Uterus (tissue), 4 donors: ENCODE measurements around the gene PSTPIP1. TPM values are rescaled to one million over a fixed set of nuclear protein-coding genes. Genes with fewer than 3 reads are reported as not detected.

Source experiments
- DNase-seq, 2 donors: peaks; one replicate each; pipeline ENCODE4 v3.0.0-alpha.2; 2019 to 2020
- H3K27ac ChIP-seq, 2 donors: fragments of 200-600 bp; sonication (generic); 1 replicate in 1 of 2; 2 replicates in 1 of 2; pipeline ENCODE4 v1.5.1; 2016 to 2018
- H3K27me3 ChIP-seq, 2 donors: fragments of 200-600 bp; sonication (generic); one replicate each; pipeline ENCODE4 v1.5.1; 2018 to 2019; ENCODE audit warnings: control low read depth in 1 of 2
- H3K36me3 ChIP-seq, 2 donors: fragments of 200-600 bp; sonication (generic); one replicate each; pipeline ENCODE4 v1.5.1; 2019; ENCODE audit warnings: control low read depth in 1 of 2
- H3K4me1 ChIP-seq, 2 donors: fragments of 200-600 bp; sonication (generic); one replicate each; pipeline ENCODE4 v1.5.1; 2018 to 2019; ENCODE audit warnings: control low read depth in 1 of 2
- H3K4me3 ChIP-seq, 2 donors: fragments of 200-600 bp; sonication (generic); 1 replicate in 1 of 2; 2 replicates in 1 of 2; pipeline ENCODE4 v1.5.1; 2018 to 2019; ENCODE audit warnings: mild to moderate bottlenecking in 1 of 2
- H3K9me3 ChIP-seq, 2 donors: fragments of 200-600 bp; sonication (generic); one replicate each; pipeline ENCODE4 v1.5.1; 2019; ENCODE audit warnings: control low read depth in 1 of 2
- POLR2A ChIP-seq, 2 donors: fragments of 450-650 bp; IDR thresholded peaks; one replicate each; pipeline ENCODE4 v1.6.1; 2016; ENCODE audit warnings: antibody characterized with exemption in 2 of 2, mild to moderate bottlenecking in 1 of 2, moderate library complexity in 1 of 2
- intact Hi-C: fragments of 100-400 bp; cut with DNase I; formaldehyde crosslinking; loops from one replicate; pipeline ENCODE4 v1.15.1; 2023; ENCODE audit warnings: low total_unique reads
- total RNA-seq, 4 donors: library from RNA; depleted of rRNA in 3 of 4; stranded (reverse); fragments of >200 nt in 3 of 4; gene quantifications; one replicate each; pipeline versions ENCODE4 v1.1.0 to v1.2.4, GENCODE V29; 2014 to 2023
- TF ChIP-seq, protein P1 (sequence below), 4 experiments: fragments of 200-600 bp in 2 of 4; fragments of 450-650 bp in 2 of 4; sonication (generic) in 2 of 4; IDR thresholded peaks; one replicate each; pipeline ENCODE4 v1.5.1; 2016 to 2019; ENCODE audit warnings: antibody characterized with exemption in 4 of 4, mild to moderate bottlenecking in 2 of 4, moderate library complexity in 1 of 4
- donor health status: DM: yes; HTN: yes; CAD: no.

The PSTPIP1 gene
- total RNA-seq, 4 donors from 2014 or later = 1.3 to 10.0 (median 4.7) TPM; not detected in 1

DNA sequence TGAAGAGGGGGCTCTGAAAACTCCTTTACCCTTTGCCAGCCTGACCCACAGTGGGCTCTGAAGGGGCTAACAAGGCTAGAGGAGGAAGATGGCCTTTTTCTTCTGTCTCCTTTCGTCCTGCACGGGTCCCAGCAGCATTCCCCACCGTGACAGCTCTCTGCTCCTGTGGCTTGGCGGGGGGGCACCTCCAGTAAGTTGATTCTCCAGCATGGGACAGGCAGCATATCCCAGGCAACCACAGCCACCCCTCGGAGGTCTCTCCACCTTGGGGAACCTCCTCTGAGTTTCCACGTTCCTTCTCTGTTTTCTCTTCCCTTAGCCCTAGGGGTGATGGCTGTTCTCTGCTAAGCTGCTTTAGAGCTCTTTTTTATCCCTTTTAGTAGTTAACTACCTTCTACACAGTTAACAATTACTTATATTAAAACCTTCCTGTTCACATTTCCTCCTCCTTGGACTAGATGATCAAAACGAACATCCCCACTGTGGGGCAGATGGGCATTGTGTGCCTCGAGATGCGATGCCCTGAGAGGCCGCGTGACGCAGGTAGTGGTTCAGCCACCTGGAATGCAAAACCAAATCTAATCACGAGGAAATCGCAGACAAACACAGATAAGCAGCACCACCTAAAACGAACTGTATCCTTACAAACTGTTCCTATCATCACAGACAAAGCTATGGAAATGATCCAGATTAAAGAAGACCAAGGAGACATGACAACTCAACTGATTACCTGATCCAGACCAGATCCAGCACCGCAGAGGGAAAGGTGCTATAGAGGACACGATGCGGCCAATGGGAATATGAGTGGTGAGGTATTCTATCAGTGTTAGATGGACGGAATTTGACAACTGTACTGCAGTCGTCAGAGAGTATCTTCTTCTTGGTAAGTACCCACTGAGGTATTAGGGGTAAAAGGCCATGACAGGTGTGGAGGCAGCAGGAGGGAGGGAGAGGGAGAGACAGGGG lies 48.3 kb downstream of the PSTPIP1 start:
- intact Hi-C loops = no loop called here
- Histone ChIP-seq H3K36me3 (no peaks in the 10 kb centered on the region), H3K27ac (no peak overlapping the region), H3K4me3 (no peak overlapping the region), H3K9me3 (no peaks in the 10 kb centered on the region), H3K27me3 (no peaks in the 10 kb centered on the region), H3K4me1 (no peaks in the 10 kb centered on the region)
- TF ChIP-seq POLR2A (IDR thresholded peaks at IDR 0.05) = no peak
- TF ChIP-seq, protein P1, sequence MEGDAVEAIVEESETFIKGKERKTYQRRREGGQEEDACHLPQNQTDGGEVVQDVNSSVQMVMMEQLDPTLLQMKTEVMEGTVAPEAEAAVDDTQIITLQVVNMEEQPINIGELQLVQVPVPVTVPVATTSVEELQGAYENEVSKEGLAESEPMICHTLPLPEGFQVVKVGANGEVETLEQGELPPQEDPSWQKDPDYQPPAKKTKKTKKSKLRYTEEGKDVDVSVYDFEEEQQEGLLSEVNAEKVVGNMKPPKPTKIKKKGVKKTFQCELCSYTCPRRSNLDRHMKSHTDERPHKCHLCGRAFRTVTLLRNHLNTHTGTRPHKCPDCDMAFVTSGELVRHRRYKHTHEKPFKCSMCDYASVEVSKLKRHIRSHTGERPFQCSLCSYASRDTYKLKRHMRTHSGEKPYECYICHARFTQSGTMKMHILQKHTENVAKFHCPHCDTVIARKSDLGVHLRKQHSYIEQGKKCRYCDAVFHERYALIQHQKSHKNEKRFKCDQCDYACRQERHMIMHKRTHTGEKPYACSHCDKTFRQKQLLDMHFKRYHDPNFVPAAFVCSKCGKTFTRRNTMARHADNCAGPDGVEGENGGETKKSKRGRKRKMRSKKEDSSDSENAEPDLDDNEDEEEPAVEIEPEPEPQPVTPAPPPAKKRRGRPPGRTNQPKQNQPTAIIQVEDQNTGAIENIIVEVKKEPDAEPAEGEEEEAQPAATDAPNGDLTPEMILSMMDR (IDR thresholded peaks at IDR 0.05) = no peak
- no peak for DNase-seq

DNA sequence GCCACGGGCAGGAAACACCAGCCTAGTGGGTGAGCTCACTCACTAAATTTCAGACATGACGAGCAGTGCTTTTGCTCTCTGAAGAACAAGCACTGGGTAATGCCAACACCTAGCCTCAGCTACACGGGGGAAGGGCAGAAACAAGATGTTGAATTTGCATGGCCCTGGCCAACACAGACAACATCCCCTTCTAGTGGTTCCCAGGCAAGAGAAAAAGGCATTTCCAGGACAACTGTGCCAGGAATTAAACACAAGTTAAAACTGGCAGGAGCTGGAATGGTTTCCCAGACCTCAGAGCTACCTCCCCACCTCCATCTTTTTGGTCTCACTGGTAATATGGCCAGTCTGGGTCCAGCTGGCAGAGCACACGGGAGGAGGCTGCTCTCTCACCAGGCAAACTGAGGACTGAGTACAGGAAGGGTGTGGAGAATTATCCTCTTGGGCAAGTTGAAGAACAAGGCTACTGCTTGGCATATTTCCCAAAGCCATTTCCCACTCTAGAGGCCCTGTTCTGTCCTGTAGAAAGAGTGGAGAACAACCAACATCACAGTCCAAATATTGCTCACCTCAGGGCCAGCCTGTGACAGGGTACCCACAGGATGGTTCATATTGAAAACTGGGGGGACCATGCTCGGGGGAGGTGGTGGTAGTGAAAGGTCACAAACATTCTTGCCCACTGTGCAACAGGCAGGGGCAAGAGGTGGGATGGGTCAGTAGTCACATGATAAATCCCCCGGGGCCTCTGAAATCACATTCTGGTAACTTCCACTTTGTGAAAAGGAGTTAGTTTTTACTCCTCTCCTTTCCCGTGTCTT lies 49.5 kb downstream of the PSTPIP1 start:
- no peak overlapping the region for H3K4me3 ChIP-seq
- no peaks in the 10 kb centered on the region for H3K27me3 ChIP-seq
- H3K27ac ChIP-seq = no peak overlapping the region
- TF ChIP-seq POLR2A (IDR thresholded peaks at IDR 0.05) = no peak
- TF ChIP-seq, protein P1 (IDR thresholded peaks at IDR 0.05) = no peak
- H3K4me1 ChIP-seq = no peaks in the 10 kb centered on the region
- intact Hi-C loops = no loop called here
- H3K9me3 ChIP-seq = no peaks in the 10 kb centered on the region
- DNase-seq = no peak
- no peaks in the 10 kb centered on the region for H3K36me3 ChIP-seq

DNA sequence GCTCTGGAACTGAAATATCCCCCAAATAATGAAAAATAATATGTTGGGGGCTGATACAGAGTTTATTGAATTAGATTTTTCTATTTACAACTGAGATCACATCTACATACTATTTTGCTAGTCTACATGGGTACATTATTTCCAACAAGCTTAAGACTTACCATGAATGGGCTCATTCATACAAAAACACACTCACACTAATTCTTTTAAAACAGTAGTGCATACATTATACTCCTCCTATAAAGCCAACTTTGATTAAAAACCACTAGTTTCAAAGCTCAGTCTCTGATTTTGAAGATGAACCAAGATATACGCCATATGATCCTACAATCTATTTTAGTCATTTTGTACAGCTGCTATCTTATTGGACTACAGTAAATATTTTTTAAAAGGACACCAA lies 51.1 kb downstream of the PSTPIP1 start:
- intact Hi-C loops = no loop called here
- no peak overlapping the region for H3K27ac ChIP-seq

DNA sequence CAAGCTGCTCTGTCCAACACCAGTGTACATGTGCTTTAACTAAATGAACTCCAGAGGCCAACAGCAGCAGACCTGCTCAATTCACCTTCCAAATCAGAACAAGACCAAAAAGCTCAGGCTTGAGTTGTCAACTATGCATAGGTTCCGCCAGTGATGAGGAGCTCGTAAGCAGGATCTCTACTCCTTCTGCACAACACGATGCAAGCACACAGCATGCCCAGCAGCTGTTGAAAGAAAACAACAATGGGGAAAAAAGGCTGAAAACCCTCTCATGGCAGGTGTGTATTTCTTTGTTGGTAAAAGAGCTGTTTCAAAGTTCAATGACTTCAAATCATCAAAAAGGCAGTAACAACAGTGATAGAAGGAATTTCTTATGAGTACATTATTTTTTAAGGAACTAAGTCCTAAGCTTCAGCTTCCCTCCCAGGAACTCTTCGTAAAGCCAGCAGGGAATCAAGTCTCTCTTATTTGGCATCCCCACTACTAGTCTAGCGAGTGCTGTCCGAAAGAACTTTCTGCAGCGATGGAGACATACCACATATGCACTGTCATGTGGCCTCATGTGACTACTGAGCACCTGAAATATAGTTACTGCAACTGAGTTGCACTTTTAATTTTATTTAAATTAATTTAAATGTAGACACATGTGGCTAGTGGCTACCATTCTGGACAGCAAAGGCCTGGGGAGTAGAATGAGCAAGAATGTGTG lies 51.9 kb downstream of the PSTPIP1 start:
- no peaks in the 10 kb centered on the region for H3K27me3 ChIP-seq
- H3K4me1 ChIP-seq = no peaks in the 10 kb centered on the region
- no peak overlapping the region for H3K27ac ChIP-seq
- H3K4me3 ChIP-seq = no peak overlapping the region
- H3K9me3 ChIP-seq = no peaks in the 10 kb centered on the region
- intact Hi-C loops = no loop called here
- DNase-seq = no peak
- no peaks in the 10 kb centered on the region for H3K36me3 ChIP-seq
- TF ChIP-seq POLR2A (IDR thresholded peaks at IDR 0.05) = no peak
- TF ChIP-seq, protein P1 (IDR thresholded peaks at IDR 0.05) = no peak

More for the DNA sequence above, 51.1 kb downstream of the PSTPIP1 start:
- no peak overlapping the region for H3K4me3 ChIP-seq
- H3K27me3 ChIP-seq = no peaks in the 10 kb centered on the region
- DNase-seq = no peak
- TF ChIP-seq, protein P1 (IDR thresholded peaks at IDR 0.05) = no peak
- no peak for TF ChIP-seq POLR2A (IDR thresholded peaks at IDR 0.05)
- no peaks in the 10 kb centered on the region for H3K9me3 ChIP-seq
- H3K4me1 ChIP-seq = no peaks in the 10 kb centered on the region
- H3K36me3 ChIP-seq = no peaks in the 10 kb centered on the region
